ENCODE measurements around the gene GLIS1.

GLIS1 gene

DNA sequence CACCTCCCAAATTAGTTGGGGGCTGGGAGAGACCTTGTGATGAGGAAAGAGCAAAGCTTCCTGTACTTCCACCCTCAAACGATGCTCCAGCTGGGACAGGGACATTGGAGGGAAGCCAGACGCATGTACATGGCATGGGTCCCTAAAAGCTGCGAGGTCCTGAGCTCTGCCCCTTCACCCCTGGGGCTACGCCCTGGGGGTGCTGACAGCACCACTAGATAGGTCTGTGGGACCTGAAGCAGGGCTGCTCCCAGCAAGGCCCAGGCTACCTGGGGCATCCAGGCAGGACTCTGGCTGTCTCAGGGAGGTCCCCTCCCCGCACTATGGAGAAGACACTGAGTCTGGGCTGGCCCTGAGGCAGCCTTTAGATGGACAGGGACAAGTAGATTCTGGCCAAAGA is 196.4 kb downstream of the GLIS1 start:
- no peak for DNase-seq

DNA sequence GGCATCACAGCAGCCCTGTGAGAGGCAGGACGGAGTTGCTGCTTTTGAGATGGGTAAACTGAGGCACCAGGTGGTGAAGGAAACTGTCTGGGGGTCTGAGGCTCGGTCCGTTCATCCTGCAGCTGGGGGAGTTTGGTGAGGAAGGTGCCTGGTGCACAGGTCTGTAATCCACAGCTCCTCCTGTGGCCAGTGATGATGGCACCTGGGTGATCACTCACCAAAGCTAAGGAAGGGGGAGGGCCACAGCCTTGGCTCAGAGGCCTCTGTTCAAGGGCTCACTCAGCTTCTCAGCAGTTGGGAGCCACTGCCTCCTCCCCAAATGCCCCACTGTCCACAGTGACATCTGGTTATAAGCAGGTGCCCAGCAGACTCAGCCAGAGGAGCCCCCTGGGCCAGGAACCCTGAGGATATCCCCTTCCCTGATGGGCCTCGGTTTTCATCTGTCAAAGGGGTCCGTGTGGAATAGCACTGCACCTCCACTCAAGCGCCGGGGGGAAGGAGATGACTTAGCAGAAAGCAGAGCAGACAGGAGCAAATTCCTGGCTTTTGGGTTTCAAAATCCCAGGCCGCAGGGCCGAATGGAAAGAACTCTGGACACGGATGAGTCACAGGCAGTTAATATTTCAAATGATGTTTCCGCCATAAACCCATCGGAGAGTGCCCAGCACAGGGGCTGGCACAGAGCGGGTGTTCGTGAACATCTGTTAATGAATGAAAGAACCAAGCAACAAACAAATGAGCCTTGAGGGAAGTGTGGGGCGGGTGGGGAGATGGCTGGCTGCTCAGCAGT is 197.0 kb downstream of the GLIS1 start:
- no peak for DNase-seq

DNA sequence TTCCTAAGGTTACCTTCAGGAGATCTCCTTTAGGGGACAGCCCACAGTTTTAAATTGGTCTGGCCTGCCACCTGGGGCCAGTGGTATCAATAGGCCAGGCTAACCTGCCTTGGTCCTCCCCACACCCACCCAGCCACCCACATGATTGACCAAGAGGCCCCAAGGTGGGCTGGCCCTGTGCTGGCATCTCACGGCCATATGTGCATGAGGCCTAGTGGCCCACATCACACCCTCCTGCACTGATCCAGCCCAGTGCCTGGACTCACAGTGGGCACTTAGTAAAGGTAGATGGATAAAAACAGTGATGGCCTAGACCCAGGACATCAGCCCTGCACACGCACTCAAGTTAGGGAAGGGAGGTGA is 197.7 kb downstream of the GLIS1 start:
- no peak for DNase-seq

DNA sequence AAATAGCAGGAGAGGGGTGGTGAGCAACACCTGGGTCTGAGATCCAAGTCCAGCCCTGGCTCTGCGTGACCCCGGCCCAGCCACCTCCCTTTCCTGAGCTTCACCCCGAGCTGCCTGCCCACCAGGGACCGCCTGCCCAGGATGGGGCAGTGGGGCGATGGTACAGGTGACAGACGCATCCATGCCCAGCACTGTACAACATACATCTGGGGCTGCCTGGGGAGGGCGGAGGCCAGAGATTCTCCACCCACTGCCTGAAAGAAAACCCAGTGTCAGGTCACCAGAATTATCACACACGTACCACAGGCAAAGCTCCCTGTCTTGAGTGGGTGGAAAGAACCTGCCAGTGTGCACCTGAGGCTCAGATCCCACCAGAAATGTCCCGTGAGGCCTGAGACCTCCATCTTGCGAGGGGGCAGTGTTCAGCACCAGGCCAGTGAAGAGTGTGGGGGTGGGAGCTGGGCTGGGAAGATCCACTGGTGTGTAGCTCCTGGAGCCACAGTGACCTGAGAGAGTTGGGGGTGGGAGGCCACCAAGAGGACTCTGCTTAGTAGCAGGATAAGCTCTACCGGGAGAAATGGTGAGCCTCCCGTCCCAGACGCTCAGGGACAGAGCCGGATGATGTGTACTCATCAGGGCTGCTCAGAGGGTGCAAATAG is 198.2 kb downstream of the GLIS1 start:
- no peak for DNase-seq

DNA sequence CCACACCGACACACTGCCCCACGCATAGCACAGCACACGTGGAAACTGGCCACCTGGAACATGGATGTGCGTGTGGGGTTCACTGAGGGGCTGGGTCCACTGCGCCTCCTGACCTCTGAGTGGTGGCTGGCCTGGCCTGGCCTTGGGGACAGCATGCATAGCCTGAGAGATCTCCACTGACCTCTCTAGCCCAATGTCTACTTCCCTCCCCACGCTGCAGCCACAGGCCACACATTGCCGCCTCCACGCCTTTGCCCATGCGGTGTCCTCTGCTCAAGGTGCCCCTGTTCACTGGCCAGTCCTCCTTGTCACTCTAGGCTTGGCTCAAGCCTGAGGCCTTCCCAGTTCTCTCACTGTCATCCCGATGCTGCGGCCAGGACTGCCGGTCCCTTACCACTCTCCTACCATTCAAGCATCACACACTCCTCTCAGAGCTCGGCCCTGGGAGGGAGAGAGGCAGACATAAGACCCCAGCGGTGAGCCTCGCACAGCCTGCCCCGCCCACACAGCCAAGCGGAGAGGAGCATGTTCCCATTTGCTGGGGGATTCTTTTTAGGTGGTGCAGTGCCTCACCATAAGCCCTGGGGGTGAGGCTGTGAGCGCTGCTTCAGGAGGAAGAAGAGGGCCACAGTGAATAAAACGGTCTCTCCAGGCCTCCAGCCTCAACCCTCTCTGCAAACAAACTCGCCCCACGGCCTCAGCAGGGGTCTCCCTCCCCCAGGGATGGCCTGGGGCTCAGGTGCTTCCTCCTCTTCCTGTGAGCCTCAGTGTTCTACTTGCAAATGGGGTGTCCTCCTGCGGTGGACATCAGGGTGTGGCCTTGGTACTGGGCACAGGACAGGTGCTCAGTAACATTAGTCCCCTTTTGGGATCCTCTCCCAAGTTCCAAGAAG is 199.0 kb downstream of the GLIS1 start:
- no peak for DNase-seq

DNA sequence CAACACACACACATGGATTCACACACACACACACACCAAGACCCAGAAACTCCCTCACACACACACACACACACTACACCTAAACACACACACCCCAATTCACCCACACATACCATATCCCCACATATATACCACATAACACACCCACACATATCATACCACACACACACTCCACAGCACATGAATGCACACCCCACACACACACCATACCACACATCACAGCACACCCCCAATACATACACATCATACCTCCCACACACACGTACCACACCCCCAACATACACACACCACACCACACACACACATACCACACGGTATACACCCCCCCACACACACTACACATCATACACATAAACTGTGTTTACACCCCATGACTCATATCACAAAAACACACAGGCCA is 199.7 kb downstream of the GLIS1 start:
- no peak for DNase-seq

DNA sequence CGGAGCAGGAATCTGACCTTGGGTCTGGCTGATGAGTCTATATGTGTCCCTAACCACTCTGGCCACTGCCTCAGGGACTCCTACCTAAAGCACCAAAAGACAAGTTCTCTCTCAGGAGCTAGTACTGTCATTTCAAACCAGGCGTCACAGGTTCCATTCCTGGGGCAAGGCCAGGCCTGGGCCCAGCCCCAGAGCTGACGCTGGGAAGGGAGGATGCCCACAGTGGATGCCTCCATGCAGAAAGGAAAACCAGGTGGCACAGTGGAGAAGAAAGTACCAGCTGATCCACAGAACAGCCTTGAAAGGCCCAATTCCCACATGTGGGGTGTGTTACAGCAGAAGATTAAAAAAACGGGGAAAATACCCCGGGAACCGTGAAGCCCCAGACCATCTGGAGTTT is 202.4 kb downstream of the GLIS1 start:
- DNase-seq = no peak

DNA sequence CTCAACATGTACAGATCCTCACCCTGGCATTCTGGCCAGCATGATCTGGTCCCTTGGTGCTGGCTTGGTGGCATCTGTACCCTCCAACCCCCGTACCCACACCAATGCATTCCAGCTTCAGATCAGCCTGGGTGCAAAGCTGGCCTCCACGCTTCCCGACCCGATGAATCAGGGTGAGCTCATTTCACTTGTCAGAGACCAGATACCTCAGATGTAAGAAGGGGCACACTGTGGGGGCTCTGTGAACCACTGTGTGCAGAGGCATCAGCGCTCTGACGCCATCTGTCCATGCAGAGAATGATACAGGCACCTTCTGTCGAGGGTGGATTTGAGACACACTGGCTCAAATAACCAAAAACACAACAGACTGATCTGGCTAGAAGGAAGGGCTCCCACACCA is 203.1 kb downstream of the GLIS1 start:
- no peak for DNase-seq

DNA sequence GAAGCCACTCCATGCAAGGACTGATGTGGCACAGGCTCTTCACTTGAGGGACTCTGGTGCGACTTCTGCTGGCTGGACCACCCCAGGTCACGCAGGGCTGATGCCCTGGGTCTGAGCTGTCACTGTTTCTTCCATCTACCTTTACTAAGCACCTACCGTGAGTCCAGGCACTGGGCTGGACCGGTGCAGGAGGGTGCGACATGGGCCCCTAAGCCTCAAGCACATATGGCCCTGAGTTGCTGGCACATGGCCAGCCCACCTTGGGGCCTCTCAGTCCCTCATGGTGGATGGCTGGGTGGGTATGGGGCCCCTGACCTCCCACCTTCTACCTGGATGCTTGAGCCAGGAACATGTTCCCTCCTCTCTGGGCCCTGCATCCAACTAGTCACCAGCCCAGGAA is 203.7 kb downstream of the GLIS1 start:
- no peak for DNase-seq

DNA sequence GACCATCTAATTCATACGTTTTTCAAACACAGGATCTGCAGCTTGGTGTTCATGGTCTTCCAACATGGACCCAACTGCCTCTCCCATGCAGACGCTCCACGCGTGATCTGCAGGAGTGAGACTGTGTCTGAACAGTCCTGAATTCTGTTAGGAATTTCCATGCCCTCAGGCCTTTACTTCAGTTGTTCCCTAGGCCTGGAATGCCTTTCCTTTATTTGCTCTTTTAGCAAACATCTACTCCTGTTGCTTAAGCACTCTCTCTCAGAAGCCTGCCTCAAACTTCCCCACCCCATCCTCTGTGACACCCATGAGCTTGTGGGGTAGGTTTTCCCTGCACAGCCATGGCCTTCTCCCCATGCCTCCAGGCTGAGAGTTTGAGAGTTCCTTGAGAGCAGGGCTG is 206.1 kb downstream of the GLIS1 start:
- DNase-seq = no peak

DNA sequence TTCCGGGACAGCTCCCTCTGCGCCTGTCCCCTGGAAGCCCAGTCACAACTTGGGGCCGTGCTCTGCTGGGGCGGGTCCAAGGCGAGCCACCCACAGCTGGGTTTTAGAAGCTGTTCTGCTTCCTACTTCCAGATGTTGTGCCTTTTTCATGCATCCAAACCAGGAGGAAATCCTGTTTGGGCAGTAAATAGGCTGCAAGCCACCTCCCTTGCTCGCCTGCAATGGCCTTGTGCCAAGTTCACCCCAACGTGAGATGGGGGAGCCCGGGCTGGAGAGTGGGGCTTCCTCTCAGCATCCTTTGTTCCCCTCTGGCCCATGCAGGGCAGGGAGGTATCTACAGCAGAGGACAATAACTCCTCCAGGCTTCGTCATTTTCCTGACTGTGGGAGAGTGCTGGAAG is 206.6 kb downstream of the GLIS1 start:
- no peak for DNase-seq

DNA sequence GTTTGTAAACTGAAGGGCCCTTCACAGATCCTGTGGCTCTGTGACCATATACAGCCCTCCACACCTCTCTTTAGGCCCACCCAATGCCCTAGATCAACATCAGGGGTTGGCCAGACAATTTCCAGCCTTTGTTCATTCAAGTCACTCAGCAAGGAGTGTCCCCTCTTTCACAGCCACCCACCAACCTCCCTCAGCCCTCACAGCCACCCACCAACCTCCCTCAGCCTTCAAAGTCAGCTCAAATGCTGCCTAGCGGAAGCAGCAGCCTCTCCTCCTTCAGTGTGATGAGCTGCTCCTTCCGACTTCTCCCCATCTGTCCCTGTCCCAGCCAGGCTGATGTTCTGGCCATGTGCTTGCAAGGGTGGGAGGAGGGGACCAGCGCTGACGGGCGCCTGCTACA is 208.4 kb downstream of the GLIS1 start:
- no peak for DNase-seq

DNA sequence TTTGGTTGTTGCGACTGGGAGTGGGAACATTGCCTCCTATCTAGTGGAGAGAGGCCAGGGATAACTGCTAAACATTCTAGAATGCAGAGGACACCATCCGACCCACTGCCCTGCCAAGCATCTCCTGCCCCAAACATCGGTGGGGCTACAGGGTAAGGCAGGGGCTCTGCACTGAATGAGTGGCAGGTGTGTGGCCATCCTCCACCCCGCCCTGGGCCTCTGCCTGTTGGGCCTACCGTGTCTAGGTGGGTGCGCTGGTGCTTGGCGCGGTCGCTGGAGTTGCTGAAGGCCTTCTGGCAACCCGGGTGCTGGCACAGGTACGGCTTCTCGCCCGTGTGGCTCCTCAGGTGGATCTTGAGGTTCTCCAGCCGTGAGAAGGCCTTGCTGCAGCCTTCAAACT is 209.4 kb downstream of the GLIS1 start:
- no peak for DNase-seq

DNA sequence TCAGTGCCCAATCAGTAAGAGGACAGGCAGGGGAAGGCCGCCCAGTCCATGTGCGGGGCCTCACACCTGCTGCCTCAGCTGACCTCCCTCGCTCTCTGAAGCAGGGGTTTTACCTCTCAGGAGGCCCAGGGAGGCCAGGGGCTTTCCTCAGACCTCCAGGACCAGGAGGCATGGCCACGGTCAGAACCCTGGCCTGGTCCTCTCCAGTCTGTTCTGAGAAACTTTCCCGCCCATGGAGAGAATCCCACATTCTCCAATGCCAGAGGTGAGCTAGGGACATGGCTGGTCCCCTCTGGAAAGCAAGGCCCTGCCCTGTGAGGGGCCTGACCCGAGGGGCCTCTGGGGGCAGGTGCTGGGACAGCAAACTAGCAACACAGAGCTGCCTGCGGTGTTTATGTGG is 211.6 kb downstream of the GLIS1 start:
- no peak for DNase-seq

DNA sequence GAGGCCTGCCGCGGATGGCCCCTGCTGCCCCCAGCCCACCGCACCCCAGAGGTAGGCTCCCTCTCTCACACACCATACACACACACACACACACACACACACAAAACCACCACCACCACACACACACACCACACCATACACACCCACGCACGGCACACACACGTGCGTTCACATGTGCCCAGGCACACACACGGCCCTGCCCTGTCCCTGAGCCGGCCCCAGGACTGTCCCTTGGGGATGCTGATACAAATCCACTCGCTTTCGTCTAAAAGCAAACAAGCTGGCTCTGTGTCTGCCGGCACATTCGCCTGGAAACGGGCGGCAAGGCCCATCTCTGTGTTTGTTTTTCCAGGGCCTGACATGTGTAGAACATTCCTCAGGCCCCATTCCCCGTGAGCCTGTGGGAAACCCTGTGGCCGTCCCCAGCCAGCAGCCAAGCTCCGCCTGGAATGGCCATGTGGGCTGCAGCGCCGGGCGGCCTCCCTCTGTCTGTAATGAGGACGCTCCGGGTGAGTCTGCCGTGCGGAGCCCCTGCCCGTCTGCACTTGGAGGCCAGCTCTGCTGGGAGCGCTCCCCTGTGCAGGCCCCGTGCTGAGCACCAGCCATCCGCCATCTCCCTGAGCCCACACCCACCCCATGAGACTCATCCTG is 212.4 kb downstream of the GLIS1 start:
- no peak for DNase-seq

DNA sequence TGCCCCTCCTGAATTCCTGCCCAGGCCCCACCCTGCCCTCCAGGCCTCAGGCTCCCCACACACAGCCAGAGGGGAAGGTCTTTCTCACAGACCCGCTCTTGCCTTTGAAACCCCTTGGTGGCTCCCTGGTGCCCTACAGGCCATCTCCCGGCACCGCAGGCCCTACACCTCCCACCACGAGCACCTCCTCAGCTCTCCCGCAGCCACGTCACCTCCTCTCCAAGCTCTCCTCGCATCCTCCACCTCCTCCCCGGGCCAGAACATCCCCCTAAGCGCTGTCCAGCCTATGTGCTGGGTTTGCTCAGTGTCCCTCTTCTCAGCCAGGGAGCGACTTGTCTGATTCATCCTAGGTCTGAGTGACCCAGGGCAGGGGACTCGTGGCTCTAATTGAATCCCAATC is 213.4 kb downstream of the GLIS1 start:
- DNase-seq = no peak

DNA sequence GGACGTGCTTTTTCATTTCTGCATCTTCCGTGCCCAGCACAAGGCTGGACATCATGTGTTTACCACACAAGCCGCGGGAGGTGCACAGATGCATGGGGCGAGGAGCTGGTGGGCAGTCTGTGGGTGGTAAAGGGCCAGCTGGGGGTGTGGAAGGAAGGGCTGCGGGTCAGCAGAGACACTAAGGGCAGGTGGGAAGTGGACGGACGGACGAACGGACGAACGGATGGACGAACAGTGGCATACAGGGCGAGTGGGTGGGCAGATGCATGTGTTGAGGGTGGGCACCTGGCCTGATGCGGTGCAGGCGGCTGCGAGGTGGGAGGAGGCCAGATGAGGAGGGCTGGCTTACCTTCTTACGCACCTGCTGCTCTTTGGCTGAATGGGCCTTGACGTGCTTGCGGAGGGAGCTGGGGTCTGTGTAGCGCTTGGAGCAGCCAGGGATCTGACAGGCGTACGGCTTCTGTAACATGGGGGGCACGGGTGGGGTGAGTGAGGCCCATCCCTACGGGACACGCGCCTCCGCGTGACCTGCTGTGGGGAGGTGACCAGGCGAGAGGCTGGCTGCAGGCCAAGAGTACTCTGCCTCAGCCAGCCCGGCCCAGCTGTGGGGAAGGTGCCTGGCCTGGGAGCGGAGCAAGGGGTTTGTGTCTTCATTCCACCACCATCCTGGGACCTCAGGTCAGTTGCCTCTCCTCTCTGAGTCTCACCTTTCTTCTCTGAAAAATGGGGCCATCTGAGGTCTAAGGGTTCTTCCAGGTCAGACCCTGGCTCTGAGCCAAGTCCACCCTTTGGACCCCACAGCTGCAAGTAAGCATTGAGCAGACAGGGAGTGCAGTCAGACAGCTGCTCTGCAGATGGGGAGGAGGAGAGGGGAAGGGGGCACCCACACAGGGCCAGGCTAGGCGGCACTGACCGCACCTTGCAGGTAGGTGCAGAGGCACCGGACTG is 214.3 kb downstream of the GLIS1 start:
- DNase-seq = no peak

DNA sequence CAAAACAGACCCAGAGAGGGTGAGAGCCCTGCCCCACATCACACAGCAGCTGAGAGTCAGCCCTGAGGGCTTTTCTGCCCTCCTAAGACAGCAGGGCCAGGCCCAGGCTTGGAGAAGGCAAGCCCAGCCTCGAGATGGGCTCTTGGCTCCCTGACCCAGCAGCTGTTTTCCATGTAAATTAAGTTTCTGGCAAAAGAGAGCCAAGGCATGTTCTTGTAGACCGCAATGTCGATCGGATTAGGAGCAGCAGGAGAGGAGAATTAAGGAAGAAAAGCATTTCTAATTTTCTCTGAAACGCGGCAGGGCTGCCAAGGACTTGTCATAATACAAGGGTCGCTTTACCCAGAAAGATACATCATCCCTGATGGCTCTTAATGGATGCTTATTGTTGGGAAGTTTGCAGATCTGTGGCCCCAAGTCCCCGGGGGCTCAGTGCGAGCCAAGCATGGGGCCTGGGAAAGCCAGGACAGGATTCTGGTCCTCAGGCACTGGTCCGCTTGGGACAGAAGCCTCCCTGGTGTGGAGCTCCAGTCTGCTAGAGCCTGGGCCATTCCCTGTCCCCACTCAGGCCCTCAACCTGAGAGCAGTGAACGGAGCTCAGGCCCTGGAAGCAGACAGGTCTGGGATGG is 216.9 kb downstream of the GLIS1 start:
- no peak for DNase-seq

DNA sequence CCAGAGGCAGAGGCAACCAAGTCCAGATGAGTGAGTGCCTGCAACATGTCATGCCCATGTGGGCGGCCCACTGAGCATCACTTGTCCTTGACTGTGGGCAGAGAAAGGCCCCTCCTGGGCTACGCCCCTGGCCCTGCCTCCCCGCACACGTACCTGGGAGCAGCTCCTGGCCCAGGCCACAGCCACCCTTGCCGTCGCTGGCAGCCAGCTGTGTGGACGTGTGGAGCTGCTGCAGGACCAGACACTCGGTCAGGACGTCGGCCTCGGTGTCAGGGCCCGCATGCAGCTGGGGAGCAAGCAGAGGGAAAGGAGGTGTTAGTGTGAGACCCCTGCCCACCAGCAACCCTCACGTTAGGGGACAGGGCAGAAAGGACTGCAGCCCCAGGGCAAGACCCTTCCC is 218.5 kb downstream of the GLIS1 start:
- no peak for DNase-seq

DNA sequence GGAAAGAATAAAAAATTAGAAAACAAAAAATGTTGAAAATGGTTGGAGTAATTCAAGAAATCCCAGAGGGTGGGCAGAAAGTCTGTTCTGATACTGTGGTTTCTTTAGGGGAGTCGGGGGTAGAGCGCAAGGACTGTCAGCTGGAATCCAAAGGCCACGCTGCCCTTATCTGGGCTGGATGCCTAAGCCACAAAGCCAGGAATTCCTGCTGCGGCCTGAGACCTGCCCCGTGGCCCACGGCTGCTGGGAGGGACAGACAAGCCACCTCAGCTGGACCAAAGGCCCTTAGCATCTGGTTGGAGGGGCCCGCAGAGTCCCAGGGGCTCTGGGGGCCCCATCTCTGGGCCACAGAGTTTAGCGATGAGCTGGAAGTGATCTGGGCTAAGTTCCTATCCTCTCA is 219.5 kb downstream of the GLIS1 start:
- no peak for DNase-seq

DNA sequence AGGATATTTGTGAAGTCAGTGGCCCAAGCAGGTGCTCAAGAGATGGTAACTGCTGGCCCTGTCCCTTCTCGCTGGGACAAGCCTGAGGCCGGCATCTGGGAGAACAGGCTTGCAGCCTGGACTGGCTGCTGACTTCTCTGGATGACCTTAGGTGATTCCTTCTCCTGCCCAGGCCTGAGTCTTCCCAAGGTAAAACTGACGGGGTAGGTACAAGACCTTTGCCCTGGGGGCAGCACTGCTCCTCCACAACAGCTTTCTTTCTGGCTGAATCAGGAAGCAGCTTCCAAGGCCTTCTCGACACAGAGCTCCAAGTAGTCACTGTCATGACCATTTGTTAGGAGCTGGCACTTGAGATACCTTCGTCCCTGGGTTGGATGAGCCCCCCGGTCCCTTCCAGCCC is 220.2 kb downstream of the GLIS1 start:
- DNase-seq = no peak

Measured in activated CD8-positive, alpha-beta memory T cell treated with anti-CD3 and anti-CD28 coated beads for 24 hours (primary cell).